ENCODE measurements around the gene MRPL34.

The MRPL34 gene

DNA sequence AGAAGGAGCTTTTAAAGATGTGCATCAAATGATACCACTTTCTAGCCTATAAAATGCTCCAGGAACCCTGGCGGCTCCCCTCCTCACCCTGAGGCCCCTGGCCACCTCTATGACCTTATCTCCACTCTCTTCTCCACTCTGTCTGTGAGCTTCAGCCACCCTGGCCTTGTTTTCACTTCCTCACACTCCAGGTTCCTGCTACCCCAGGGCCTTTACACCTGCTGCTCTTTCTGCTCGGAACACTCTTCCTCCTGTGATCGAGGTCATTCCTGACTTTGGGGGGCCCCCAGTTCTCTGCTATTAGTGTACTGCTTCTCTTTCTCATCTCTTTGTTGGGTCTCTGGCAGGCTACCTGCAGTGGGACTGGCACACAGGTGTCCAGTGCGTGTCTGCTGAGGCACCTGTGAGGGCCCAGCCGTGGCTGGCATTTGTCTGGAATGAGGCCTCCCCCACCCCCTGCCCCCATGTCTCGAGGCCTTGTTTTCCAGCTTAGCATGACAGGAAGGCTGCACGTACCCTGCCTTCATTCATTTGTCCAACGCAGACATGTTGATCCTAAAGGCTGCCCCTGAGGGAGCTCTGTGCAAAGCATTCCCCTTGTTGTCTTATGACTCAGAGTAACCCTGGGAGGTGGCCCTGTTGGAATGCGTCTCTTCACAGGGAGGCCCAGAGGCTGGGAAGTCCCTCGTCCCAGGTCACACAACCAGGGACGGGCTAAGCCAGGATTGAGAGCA, 6.0 kb downstream of the MRPL34 start:
- no peak for DNase-seq

DNA sequence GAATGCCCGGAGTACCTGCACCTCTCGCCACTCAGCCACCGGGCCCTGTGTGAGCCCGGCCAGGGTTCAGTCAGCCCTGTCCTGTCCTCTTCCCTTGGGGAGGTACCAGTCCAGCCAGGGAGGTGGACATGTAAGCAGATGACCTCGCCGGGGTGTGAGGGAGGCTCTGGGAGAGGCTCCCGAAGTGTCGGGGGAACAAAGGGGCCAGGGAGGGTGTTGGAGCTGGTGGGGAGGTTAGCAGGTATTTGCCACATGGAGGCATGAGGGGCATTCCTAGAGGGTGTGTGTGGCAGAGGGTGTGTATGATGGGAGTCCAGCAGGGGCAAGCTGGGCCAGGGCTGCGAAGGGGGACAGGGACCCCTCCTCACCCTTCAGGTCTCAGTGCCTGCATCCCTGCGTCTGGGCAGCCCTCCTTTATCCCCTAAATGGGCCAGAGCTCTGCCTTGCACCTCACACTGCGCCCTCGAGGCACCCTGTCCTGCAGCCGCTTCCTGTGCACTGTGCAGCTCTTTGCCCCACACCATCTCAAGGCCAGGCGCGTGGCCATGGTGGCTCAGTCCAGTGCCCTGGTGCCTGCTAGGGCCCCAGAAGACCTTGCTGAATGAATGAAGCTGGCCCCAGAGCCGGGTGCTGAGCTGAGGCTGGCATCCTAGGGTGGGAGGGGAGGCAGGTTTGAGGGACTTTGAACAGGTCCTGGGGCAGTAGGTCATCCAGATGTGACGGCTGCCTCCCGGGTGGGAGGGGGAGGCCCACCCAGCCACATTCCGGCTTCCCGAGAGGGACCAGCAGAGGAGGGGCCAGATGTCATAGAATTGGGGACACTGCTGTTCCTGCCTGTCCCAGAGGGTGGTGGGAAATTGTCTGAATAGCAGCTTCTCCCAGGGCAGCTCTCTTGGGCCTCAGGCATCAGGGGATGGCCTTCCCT, 6.8 kb downstream of the MRPL34 start:
- DNase-seq = no peak

DNA sequence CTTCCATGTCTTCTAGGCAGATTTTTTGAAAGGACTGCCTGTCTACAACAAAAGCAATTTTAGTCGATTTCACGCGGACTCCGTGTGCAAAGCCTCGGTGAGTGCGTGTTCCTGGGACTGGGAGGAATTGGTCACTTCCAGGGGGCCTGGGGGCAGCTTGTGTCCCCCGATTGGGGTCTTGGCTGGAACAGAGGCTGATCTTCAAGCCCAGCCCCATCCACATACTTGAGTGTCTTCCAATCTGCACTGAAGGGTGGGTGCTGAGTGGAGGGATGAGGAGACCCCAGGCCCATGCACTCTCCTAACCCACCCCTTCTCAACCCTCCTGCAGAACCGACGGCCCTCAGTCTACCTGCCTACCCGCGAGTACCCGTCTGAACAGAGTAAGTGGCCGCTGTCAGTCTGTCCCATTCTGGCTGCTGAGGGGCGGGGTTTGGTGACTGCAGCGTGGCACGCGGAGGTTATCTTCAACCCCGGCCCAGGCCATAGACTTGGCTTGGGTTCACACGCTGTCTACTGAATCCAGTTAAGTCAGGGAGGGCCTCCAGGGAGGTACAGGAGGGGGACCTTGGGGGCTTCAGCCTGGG, 8.4 kb downstream of the MRPL34 start:
- no peak for DNase-seq

DNA sequence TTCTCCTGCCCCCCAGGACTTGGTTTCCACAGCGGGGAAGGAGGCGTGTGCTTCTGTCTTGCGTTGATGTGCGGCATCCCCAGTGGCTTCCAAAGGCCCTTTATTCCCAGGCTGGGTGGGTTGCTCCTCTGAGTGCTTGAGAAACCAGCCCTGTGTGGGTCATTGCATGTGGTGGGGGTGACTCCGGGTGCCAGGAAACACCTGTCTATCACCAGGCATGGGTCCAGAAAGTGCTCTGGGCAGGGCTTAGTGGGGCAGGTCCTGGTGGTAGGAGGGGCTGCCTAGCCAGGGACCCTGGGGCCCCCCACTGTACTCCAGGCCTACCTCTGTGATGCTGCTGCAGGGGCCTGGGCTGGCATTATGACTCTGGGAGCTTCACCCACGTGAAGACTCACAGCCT, 13.3 kb downstream of the MRPL34 start:
- no peak for DNase-seq

DNA sequence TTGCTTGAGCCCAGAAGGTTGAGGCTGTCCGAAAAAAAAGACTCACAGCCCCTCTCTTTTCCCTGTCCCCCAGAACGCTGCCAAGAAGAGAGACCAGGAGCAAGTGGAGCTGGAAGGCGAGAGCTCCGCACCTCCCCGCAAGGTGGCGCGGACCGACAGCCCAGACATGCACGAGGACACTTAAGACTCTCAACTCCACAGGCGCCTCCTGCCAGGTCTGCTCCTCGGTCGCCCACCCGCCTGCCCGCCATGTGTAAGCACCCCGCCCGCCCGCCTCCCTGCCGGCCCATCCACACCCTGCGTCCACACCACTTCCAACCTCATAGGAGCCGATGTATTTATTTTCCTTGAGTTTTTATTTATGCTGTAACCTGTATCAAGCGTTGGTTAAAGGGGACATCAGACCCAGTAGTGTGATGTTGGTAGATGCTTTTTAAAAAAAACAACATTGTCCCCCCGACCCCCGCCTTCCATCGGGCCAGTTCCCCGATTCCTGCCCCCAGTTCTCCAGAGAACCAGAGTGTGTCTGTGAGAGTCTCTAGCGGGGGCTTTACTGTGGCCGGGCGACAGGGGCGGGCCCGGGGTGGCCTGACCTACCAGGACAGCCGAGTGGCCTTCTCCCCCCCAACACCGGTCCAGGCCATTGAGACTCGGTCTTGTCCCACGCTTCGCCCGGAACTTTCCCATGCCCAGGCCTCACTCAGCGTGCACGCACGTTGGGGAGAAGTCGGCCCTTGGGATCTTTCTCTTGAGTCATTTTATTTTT, 14.0 kb downstream of the MRPL34 start:
- no peak for DNase-seq

DNA sequence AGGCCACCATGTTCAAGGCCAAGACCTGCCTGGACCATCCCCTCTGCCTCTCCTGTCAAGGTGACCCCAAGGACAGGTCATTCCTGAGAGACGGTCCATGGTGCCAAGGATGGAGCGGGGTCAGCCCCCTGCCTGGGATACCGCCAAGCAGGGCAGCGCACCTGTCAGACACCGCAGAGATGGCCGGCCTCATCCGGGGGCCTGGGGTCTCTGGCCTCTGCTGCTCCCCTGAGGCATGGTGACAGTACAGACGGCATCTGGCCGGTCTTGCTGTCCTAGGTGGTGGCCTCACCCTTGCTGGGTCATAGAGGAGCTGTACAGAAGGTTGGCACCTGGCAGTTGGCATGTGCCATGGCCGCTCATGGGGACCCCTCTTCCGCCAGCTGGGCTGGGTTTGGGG, 14.8 kb downstream of the MRPL34 start:
- no peak for DNase-seq

DNA sequence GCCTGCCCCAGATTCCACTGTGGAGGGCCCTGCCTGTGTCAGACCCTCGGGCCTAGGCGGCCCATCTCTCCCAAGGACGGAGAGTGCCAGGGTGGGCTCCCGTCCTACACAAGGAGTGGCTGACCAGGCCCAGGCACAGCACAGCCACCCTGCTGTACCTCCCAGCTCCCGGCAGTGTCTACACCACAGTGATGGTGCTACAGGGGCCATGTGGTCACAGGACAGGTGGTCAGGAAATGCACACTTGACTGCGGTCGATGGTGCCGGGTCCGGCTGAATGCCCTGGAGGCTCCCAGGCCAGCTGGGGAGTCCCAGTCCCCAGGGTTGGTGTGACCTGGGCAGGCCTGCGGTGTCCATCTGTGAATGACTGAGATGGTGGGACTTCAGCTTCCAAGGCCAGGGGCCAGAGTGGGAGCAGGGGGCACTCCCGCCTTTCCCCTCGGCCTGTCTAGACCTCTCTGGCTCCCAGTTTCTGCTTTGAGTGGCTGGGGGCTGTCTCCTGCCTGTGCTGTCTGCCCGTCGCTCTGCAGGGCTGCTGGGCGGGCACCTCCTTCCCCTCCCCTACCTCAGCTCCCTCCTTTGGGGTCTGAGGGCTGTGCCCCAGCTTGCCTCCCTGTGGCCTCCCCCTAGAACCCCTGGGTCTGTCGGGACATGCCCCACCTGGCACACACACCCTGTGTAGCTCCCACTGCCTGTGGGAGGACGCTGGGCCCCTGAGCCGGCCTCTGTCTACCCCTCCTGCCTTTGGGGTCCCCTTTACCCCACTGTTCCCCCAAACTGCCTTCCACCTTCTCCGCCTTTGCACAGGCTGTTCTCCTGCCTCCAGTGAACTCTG, 16.2 kb downstream of the MRPL34 start:
- no peak for DNase-seq

DNA sequence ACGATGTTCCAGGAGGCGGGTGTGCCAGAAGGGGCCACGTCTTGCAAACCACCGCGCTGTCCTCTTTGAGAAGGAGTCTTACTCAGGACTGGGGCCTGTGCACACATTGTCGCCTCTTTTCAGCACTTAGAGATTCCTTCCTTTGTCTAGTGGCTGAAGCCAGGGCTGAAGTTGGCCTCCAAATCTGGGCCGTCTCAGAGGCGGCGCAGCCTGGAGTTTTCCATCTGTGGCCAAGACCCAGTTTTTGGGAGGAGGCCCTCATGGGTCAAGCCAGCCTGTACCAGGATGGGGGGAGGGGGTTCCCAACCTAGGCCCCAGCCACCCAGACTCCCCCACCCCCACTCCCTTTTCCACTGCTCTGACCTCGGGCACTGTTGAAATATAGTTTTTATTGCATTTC, 17.2 kb downstream of the MRPL34 start:
- DNase-seq = no peak

DNA sequence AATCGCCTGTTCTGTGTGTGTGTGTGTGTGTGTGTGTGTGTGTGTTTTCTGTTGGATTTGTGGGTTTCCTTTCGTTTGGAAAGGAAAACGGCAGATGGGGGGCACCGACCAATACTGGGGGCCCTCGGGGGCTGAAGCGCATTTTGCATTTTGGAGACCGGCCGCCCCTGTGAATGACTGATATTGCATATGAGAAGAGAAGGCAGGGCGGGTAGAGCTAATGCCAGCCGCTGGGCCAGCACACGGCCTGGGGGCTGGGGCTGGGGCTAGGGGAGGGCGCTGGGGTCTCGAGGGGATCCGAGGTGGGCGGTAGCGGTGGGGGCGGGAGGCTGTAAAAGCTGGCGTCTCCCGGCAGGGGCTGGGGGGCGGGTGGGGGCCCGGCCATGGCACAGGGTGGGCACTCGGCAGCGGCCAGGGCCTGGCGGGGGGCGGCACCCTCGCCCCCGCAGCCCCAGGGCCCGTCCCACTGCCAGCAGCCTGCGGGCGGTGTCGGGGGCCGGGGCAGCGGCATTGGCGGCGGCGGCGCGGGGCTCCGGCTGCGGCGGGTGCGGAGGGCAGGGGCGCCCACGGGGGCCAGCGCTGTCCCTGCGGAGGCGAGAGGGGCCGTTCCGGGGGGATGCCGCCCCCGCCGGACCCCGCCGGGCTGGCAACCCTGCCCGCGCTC, 17.8 kb downstream of the MRPL34 start:
- no peak for DNase-seq

DNA sequence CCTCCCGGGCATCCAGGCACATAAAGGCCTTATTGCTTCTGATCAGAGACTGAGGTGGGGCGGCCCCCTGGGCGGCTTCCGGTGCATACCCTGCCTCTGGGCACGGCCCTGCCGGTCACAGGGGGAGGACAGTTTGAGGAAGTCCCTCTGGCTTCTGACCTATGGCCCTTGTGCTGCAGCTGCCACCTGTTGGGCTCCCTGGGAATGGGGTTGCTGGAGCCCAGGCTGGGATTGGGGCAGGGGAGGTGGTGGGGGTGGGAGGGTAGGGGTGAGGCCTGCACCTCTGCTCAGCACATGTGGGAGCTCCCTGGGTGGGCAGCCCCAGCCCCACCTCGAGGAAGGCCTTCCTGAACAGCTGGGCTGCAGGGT, 18.3 kb downstream of the MRPL34 start:
- no peak for DNase-seq

DNA sequence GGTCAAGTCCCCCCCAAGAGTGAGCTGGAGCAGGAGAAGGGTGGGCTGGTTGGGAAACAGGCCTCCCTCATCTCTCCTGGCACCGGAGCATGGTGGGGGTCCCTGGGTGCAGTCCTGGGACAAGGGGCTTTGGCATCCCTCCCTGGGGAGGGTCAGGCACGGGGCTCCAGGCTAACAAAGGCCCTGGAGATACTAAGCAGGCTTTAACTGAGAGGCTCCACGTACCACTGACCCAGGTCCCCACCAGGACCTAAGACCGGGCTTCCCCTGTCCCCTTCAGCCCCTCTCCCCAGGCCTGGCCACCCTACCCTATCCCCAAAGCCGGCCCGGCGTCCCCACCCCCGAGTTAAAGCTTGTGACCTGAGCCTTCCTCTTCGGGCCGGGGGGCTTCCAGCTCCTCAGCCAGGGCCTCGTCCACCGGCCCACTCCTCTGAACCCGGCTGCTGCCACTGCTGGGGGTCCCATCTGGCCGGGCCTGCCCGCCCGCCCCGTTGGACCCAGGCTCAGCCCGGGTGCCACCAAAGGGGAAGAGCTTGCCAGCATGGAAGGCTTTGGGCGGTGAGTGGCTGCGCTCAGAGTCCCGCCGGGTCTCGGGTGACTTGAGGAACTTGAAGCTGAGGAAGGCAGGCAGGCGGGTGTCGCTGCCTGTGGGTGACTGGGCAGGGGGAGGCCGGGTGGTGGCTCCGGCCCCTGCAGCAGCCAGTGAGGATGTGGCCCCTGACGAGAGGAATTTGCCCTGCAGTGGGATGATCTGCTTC, 18.9 kb downstream of the MRPL34 start:
- no peak for DNase-seq

DNA sequence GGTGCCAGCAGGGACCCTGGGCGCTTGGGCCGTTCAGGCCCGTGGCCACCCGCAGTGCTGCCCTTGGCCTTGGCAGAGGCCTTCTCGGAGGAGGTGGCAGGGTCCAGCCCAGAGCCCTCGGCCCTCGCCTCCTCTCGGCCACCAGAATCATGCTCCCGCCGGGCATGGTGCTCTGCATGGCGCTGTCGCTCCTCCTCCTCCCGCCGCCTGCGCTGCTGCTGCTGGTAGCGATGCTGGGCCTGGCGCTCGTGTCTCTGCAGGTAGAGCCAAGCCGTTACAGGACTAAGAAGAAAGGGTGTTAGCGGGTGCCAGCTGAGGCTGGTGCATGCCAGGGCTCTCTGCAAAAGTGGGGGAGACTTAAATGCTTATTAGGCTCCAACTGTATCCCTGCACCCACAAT, 19.5 kb downstream of the MRPL34 start:
- no peak for DNase-seq

DNA sequence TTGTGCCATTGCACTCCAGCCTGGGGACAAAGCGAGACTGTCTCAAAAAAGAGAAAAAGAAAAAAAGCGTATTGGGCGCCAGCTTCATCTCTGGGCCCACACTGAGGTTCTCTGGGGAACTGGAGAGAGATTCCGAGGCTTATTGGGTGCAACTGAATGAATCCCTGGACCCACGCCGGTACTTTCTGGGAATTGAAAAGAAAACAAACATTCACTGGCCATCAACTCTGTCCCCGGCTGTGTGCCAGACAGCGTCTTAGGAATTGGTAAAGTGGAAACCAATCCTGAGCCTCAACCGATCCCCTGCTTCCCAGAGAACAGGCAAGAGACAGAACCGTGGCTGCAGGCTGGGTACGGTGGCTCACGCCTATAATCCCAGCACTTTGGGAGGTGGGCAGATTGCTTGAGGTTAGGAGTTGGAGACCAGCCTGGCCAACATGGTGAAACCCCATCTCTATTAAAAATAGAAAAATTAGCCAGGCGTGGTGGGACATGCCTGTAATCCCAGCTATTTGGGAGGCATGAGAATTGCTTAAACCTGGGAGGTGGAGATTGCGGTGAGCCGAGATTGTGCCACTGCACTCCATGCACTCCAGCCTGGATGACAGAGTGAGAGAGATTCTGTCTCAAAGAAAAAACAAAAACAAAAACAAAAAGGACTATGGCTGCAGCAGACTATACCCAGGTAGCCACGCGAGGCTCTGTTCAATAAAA, 20.4 kb downstream of the MRPL34 start:
- DNase-seq = no peak

DNA sequence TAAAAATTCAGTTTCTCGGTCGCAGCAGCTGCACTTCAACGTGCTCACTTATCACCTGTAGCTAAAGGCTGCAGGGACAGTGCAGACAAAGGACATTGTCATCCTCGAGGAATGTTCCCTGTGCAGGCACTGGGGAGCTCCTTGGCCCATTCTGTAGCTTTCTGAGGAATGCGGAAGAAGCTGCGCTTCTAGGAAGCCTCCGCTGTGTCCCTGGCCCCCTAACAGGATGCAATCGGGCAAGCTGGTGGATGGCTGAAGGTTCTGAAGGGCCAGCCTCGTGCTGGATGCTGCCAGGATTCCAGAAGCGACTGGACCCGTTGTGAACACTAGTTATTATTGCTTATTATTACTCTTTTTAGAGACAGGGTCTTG, 20.9 kb downstream of the MRPL34 start:
- DNase-seq = no peak

DNA sequence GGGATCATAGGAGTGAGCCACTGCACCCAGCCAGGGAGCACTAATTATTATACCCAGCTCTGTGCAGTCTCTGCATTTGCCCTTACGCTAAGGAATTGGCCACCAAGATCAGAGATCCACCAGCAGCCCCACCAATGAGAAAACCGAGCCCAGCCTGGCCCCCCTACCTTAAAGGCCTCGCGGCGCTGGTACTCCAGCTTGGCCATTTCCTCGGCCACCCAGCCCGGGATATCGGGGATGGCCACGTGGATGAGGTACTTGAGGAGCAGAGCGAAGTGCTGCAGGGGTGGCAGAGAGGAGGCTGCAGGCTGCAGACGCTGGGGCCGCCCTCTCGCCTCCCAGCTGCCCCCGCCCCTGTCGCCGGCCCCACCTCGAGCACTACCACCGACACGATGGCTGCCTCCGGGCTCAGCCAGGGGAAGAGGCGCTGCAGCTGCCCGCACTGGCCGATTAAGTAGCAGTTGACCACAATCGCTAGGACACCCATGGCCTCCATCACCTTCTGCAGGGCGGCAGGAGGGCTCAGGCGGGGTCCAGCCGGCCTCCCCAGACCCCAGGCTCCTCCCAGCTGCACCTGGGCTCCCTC, 21.5 kb downstream of the MRPL34 start:
- no peak for DNase-seq

DNA sequence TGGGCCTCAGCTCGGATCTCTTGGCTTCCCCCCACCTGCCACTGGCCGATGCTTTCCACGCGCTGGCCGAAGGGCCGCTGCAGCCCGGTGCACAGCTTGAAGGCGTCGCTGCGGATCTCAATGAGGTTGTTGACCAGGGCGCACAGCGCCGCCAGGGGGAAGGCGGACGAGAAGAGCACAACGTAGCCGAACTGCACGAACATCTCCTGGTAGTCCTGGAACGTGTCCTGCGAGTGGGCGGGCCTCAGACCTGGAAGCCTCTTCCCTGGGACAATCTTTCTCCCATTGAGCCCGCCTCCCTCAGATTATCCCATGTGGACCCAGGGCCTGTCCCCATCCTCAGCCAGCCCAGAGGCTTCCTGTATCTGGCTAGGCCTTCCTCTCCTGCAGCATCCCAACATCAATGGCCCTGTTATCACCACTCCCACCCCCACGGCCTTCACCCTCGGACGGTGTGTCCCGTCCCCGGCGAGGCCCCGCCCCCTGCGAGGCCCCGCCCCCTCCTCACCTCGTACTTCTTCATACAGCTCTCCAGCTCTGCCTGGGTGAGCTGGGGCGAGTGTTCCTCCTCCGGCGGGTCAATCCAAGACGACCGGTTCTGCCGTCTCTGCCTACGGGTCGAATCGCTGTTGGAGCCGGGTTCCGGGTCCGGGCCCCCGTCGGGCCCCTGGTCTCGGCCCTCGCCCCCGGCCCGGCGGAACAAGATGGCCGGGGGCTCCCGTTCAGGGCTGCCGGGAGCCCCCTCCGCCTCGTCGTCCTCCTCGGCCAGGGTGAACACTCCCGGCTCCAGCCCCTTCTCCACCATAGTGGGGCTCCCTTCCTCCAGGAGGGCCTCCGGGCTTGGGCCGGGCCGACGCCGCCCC, 22.2 kb downstream of the MRPL34 start:
- no peak for DNase-seq

DNA sequence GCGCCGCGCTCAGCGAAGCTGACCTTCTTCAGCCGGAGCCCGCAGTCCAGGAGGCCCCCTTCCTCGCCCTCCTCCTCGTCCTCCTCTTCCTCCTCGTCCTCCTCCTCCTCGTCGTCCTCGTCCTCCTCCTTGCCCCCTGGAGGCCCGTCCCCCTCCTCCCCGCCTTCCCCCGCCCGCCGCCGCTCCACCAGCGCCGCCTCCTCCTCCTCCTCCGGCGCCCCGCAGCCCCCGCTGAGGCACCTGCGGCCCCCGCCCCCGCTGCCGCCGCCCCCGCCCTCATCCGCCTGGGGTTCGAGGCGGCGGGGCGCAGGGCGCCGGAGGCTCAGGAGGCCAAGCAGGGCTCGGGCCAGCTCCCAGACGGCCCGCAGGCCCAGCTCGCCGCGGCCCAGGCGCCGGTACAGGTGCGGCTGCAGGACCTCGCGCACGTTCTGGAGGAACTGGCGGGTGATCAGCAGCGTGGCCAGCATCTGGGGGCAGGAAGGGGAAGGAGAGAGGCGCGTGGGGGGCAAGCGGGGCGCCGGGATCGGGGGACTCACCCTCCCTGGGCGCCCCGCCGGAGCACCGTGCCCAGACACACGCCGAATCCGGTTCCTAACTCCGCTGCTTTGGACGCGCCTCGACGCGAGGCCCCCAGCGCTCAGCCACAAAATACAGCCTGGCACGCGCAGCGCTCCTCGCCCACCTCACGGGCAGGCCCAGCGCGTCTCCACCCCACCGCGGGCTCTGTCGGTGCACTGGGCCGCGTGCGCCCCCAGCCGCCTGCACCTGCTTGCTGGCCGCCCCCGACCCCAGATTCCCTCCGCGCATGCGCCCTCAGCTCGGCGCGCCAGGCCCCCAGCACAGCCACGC, 23.1 kb downstream of the MRPL34 start:
- DNase-seq = no peak
